HEK293 (cell line): ENCODE results near the gene MYMK.

ENCODE experiments used
- CTCF ChIA-PET: fragments of 350-600 bp; formaldehyde crosslinking; extraction: SDS; loops from one replicate; lab custom pipeline; 2021; ENCODE audit warnings: antibody characterized with exemption; lab: Yijun Ruan, JAX
- POLR2A ChIA-PET: fragments of 300-600 bp; formaldehyde crosslinking; extraction: SDS; loops from one replicate; lab custom pipeline; 2020; ENCODE audit warnings: antibody characterized with exemption, inconsistent platforms; lab: Yijun Ruan, JAX
- H3K27ac ChIP-seq: fragments of 200-500 bp; sonication (Bioruptor generic); 2 replicates; pipeline ENCODE4 v1.5.1; 2014; ENCODE audit warnings: low read depth, low read length, control low read depth, inconsistent platforms; ENCODE audit errors: extremely low read depth
- H3K36me3 ChIP-seq, 2 experiments: fragments of 200-500 bp in 1 of 2; sonication (Bioruptor generic) in 1 of 2; 1 replicate in 1 of 2; 2 replicates in 1 of 2; pipeline ENCODE4 v1.5.1; 2014 to 2017; ENCODE audit warnings: inconsistent platforms in 2 of 2, low read length in 2 of 2; ENCODE audit not compliant: control insufficient read depth in 2 of 2, insufficient read depth in 1 of 2
- H3K4me1 ChIP-seq: fragments of 200-500 bp; sonication (Bioruptor generic); 2 replicates; pipeline ENCODE4 v1.5.1; 2014; ENCODE audit warnings: mild to moderate bottlenecking, low read length, inconsistent platforms; ENCODE audit not compliant: control insufficient read depth, insufficient read depth
- H3K4me3 ChIP-seq: 2 replicates; pipeline ENCODE4 v1.5.1; 2011; ENCODE audit warnings: low read depth, mild to moderate bottlenecking, control low read depth, low read length, moderate library complexity
- H3K9me3 ChIP-seq: fragments of 200-500 bp; sonication (Bioruptor generic); 2 replicates; pipeline ENCODE4 v1.5.1; 2014; ENCODE audit warnings: low read depth, low read length, inconsistent platforms; ENCODE audit not compliant: control insufficient read depth, insufficient read depth
- SP2 ChIP-seq: fragments of 450-650 bp; formaldehyde crosslinking; IDR thresholded peaks from 2 replicates; pipeline ENCODE4 v1.5.1; 2016; ENCODE audit warnings: missing biosample characterization, missing genetic modification characterization
- ZBTB8A ChIP-seq: fragments of 450-650 bp; formaldehyde crosslinking; IDR thresholded peaks from 2 replicates; pipeline ENCODE4 v1.5.1; 2016; ENCODE audit warnings: missing biosample characterization, missing genetic modification characterization
- ZIC2 ChIP-seq: fragments of 450-650 bp; formaldehyde crosslinking; IDR thresholded peaks from 2 replicates; pipeline ENCODE4 v1.5.1; 2016; ENCODE audit warnings: missing biosample characterization, missing genetic modification characterization
- ZNF114 ChIP-seq: fragments of 450-650 bp; formaldehyde crosslinking; IDR thresholded peaks from 2 replicates; pipeline ENCODE4 v1.5.0; 2017; ENCODE audit warnings: missing biosample characterization, missing genetic modification characterization
- ZNF169 ChIP-seq: fragments of 450-650 bp; formaldehyde crosslinking; IDR thresholded peaks from 2 replicates; pipeline ENCODE4 v1.5.1; 2016; ENCODE audit warnings: missing biosample characterization, missing genetic modification characterization
- ZNF2 ChIP-seq: fragments of 450-650 bp; formaldehyde crosslinking; IDR thresholded peaks from 2 replicates; pipeline ENCODE4 v1.5.1; 2016; ENCODE audit warnings: missing biosample characterization, missing genetic modification characterization
- ZNF341 ChIP-seq: fragments of 450-650 bp; formaldehyde crosslinking; IDR thresholded peaks from 2 replicates; pipeline ENCODE4; 2016; ENCODE audit warnings: low read depth, missing biosample characterization, missing genetic modification characterization
- ZNF391 ChIP-seq: fragments of 450-650 bp; formaldehyde crosslinking; IDR thresholded peaks from 2 replicates; pipeline ENCODE4 v1.5.1; 2016; ENCODE audit warnings: low read depth, missing biosample characterization, missing genetic modification characterization, borderline replicate concordance
- ZNF530 ChIP-seq: fragments of 450-650 bp; formaldehyde crosslinking; IDR thresholded peaks from 2 replicates; pipeline ENCODE4 v1.5.1; 2016; ENCODE audit warnings: low read depth, missing biosample characterization, missing genetic modification characterization
- ZNF555 ChIP-seq: fragments of 450-650 bp; formaldehyde crosslinking; conservative IDR thresholded peaks from 2 replicates; pipeline ENCODE4 v1.5.1; 2017; ENCODE audit warnings: missing biosample characterization, mild to moderate bottlenecking, missing genetic modification characterization, inconsistent platforms
- ZNF621 ChIP-seq: fragments of 450-650 bp; formaldehyde crosslinking; IDR thresholded peaks from 2 replicates; pipeline ENCODE4 v1.5.1; 2017; ENCODE audit warnings: missing biosample characterization, missing genetic modification characterization
- ZNF776 ChIP-seq: fragments of 450-650 bp; formaldehyde crosslinking; IDR thresholded peaks from 2 replicates; pipeline ENCODE4 v1.5.0; 2017; ENCODE audit warnings: missing biosample characterization, missing genetic modification characterization, borderline replicate concordance
- TF ChIP-seq, protein P1 (sequence below): fragments of 450-650 bp; formaldehyde crosslinking; IDR thresholded peaks from 2 replicates; pipeline ENCODE4 v1.5.1; 2017; ENCODE audit warnings: missing biosample characterization, missing genetic modification characterization
- TF ChIP-seq, protein P2 (sequence below): fragments of 450-650 bp; formaldehyde crosslinking; IDR thresholded peaks from 2 replicates; pipeline ENCODE4; 2016; ENCODE audit warnings: missing biosample characterization, missing genetic modification characterization
- TF ChIP-seq, protein P3 (sequence below): fragments of 450-650 bp; formaldehyde crosslinking; IDR thresholded peaks from 2 replicates; pipeline ENCODE4 v1.5.1; 2017; ENCODE audit warnings: missing biosample characterization, missing genetic modification characterization
- TF ChIP-seq, protein P4 (sequence below): fragments of 450-650 bp; formaldehyde crosslinking; IDR thresholded peaks from 2 replicates; pipeline ENCODE4 v1.5.1; 2016; ENCODE audit warnings: missing biosample characterization, missing genetic modification characterization
- TF ChIP-seq, protein P5 (sequence below): fragments of 450-650 bp; formaldehyde crosslinking; IDR thresholded peaks from 2 replicates; pipeline ENCODE4 v1.5.1; 2016; ENCODE audit warnings: missing biosample characterization, missing genetic modification characterization
- TF ChIP-seq, protein P6 (sequence below): fragments of 450-650 bp; formaldehyde crosslinking; IDR thresholded peaks from 2 replicates; pipeline ENCODE4 v1.5.1; 2017; ENCODE audit warnings: missing biosample characterization, mild to moderate bottlenecking, missing genetic modification characterization, moderate library complexity

The MYMK gene

DNA sequence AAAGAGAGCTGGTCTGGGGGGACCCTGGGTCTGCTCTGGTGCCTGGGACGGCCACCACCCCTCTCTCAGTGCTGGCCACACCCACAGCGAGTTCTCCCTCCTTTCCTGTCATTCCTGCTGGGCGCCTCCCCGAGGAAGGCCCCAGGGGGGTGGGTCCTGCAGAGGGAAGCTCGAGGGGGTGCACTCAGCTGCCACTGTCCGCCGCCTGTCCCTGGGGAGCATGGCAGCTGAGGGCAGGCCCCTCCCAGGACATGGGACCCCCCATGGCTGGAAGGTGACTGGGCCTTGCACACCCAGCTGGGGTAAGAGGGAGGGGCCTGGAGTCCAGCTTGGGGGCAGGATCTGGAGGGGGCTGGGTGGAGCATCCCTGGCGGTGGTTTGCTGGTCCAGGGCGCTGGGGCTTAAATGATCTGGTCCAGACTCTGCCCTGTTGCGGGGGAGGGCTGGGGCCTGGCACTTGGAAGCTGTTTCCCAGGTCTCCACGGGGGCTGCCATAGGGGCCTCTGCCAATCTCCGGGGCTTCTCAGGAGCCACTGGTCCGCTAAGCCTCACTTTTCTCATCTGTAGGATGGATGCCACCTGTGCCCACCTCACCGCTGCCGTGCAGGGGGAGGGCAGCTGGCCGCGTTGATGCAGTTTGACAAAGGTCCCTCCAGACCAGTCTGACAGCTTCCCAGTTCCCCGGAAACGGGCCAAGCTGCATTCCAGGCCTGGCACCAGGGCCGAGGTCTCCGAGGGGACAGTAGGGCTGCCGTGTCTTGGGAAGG is 39.9 kb downstream of the MYMK start (continued):
- TF ChIP-seq, protein P1, sequence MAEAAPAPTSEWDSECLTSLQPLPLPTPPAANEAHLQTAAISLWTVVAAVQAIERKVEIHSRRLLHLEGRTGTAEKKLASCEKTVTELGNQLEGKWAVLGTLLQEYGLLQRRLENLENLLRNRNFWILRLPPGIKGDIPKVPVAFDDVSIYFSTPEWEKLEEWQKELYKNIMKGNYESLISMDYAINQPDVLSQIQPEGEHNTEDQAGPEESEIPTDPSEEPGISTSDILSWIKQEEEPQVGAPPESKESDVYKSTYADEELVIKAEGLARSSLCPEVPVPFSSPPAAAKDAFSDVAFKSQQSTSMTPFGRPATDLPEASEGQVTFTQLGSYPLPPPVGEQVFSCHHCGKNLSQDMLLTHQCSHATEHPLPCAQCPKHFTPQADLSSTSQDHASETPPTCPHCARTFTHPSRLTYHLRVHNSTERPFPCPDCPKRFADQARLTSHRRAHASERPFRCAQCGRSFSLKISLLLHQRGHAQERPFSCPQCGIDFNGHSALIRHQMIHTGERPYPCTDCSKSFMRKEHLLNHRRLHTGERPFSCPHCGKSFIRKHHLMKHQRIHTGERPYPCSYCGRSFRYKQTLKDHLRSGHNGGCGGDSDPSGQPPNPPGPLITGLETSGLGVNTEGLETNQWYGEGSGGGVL, result no peak
- TF ChIP-seq SP2 (tag by site-specific recombination), result peak; percentile 58
- no peak for TF ChIP-seq ZBTB8A
- no peak for TF ChIP-seq ZNF169 (tag by site-specific recombination)
- TF ChIP-seq ZNF555 (tag by site-specific recombination), result no peak
- no peak for TF ChIP-seq ZNF530
- TF ChIP-seq, protein P2, sequence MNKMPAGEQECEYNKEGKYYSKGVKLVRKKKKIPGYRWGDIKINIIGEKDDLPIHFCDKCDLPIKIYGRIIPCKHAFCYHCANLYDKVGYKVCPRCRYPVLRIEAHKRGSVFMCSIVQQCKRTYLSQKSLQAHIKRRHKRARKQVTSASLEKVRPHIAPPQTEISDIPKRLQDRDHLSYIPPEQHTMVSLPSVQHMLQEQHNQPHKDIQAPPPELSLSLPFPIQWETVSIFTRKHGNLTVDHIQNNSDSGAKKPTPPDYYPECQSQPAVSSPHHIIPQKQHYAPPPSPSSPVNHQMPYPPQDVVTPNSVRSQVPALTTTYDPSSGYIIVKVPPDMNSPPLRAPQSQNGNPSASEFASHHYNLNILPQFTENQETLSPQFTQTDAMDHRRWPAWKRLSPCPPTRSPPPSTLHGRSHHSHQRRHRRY (tag by site-specific recombination), result no peak
- no peak for TF ChIP-seq ZNF114 (tag by site-specific recombination)
- TF ChIP-seq ZNF391 (tag by site-specific recombination), result no peak
- no peak for TF ChIP-seq ZNF776 (tag by site-specific recombination)
- TF ChIP-seq, protein P3, sequence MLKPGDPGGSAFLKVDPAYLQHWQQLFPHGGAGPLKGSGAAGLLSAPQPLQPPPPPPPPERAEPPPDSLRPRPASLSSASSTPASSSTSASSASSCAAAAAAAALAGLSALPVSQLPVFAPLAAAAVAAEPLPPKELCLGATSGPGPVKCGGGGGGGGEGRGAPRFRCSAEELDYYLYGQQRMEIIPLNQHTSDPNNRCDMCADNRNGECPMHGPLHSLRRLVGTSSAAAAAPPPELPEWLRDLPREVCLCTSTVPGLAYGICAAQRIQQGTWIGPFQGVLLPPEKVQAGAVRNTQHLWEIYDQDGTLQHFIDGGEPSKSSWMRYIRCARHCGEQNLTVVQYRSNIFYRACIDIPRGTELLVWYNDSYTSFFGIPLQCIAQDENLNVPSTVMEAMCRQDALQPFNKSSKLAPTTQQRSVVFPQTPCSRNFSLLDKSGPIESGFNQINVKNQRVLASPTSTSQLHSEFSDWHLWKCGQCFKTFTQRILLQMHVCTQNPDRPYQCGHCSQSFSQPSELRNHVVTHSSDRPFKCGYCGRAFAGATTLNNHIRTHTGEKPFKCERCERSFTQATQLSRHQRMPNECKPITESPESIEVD (tag by site-specific recombination), result no peak
- peak; percentile 40 for TF ChIP-seq ZNF341 (tag by site-specific recombination)
- TF ChIP-seq ZNF621 (tag by site-specific recombination), result no peak
- TF ChIP-seq, protein P4, sequence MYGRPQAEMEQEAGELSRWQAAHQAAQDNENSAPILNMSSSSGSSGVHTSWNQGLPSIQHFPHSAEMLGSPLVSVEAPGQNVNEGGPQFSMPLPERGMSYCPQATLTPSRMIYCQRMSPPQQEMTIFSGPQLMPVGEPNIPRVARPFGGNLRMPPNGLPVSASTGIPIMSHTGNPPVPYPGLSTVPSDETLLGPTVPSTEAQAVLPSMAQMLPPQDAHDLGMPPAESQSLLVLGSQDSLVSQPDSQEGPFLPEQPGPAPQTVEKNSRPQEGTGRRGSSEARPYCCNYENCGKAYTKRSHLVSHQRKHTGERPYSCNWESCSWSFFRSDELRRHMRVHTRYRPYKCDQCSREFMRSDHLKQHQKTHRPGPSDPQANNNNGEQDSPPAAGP, result 0 out of 2 replicates have a peak, but pooled peaks have one; percentile 41
- TF ChIP-seq, protein P5, sequence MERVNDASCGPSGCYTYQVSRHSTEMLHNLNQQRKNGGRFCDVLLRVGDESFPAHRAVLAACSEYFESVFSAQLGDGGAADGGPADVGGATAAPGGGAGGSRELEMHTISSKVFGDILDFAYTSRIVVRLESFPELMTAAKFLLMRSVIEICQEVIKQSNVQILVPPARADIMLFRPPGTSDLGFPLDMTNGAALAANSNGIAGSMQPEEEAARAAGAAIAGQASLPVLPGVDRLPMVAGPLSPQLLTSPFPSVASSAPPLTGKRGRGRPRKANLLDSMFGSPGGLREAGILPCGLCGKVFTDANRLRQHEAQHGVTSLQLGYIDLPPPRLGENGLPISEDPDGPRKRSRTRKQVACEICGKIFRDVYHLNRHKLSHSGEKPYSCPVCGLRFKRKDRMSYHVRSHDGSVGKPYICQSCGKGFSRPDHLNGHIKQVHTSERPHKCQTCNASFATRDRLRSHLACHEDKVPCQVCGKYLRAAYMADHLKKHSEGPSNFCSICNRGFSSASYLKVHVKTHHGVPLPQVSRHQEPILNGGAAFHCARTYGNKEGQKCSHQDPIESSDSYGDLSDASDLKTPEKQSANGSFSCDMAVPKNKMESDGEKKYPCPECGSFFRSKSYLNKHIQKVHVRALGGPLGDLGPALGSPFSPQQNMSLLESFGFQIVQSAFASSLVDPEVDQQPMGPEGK, result 0 out of 2 replicates have a peak, but pooled peaks have one; percentile 53

DNA sequence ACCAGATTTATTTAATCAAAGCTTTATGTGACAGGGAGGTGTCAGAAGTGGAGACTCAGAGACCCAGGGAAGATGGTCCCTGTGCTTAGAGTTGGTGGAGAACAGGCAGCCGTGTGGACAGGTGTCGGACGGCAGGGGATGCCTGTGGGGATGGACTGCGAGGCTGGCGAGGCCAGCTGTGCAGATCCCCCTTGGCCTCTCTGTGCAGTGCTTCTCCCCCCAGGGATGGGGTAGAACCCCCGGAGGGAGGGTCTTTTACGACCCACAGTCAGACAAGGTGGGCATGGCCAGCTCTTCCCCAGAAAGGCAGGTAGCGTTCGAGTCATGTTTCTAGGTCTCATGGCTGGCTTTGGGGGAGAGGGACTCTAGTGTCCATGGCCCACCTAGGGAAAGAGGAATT is 41.1 kb downstream of the MYMK start:
- H3K36me3 ChIP-seq, result no peaks in the 10 kb centered on the region
- no peaks in the 10 kb centered on the region for H3K4me1 ChIP-seq
- no peak overlapping the region for H3K4me3 ChIP-seq
- POLR2A ChIA-PET, result interaction anchor here (0.7 kb wide), 1 partner anchor 40 kb away, joined by 4 read pairs; no protein-coding TSS in a partner anchor
- CTCF ChIA-PET, result interaction anchor here (0.6 to 2.3 kb wide), 12 partner anchors 9 to 581 kb away, joined by 3 to 8 read pairs (median 4); no protein-coding TSS in a partner anchor
- H3K9me3 ChIP-seq, result no peaks in the 10 kb centered on the region
- no peak overlapping the region for H3K27ac ChIP-seq
- no peak for TF ChIP-seq ZNF2 (tag by site-specific recombination)
- TF ChIP-seq, protein P6, sequence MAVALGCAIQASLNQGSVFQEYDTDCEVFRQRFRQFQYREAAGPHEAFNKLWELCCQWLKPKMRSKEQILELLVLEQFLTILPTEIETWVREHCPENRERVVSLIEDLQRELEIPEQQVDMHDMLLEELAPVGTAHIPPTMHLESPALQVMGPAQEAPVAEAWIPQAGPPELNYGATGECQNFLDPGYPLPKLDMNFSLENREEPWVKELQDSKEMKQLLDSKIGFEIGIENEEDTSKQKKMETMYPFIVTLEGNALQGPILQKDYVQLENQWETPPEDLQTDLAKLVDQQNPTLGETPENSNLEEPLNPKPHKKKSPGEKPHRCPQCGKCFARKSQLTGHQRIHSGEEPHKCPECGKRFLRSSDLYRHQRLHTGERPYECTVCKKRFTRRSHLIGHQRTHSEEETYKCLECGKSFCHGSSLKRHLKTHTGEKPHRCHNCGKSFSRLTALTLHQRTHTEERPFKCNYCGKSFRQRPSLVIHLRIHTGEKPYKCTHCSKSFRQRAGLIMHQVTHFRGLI (tag by site-specific recombination), result no peak
- TF ChIP-seq ZIC2, result peak; percentile 16; the same call in 1 of the 2 replicates
